Mesenchymal stem cell (in vitro differentiated cells and primary cell): ENCODE data around the gene NLE1.
"Not testable (repeated sequence)": the region's sequence is repeated elsewhere in the genome, so short reads cannot be mapped to it uniquely, and the experiment has no call there.

Source experiments
- DNase-seq: peaks from one replicate; pipeline ENCODE4 v3.0.0-alpha.2; 2013
- H2AFZ ChIP-seq: one replicate; pipeline ENCODE4 v1.6.1; 2013; ENCODE audit warnings: low read depth, mild to moderate bottlenecking, control low read depth, inconsistent platforms, low read length, moderate library complexity
- H2AK5ac ChIP-seq: 2 replicates; pipeline ENCODE4 v1.6.1; 2013; ENCODE audit warnings: low read length, moderate library complexity, mild to moderate bottlenecking, inconsistent platforms; ENCODE audit not compliant: severe bottlenecking
- H2BK120ac ChIP-seq: one replicate; pipeline ENCODE4 v1.6.1; 2013; ENCODE audit warnings: low read depth, mild to moderate bottlenecking, inconsistent platforms, low read length, moderate library complexity
- H2BK12ac ChIP-seq, 2 experiments: one replicate each; pipeline ENCODE4 v1.6.1; 2013; ENCODE audit warnings: inconsistent platforms in 2 of 2, low read length in 2 of 2, mild to moderate bottlenecking in 2 of 2, moderate library complexity in 2 of 2, control low read depth in 1 of 2
- H2BK15ac ChIP-seq: one replicate; pipeline ENCODE4 v1.6.1; 2013; ENCODE audit warnings: mild to moderate bottlenecking, low read depth, inconsistent platforms; ENCODE audit not compliant: poor library complexity, severe bottlenecking
- H2BK5ac ChIP-seq: 2 replicates; pipeline ENCODE4 v1.6.1; 2013; ENCODE audit warnings: low read depth, mild to moderate bottlenecking, low read length, control low read depth, inconsistent platforms; ENCODE audit not compliant: poor library complexity, severe bottlenecking
- H3K14ac ChIP-seq, 2 experiments: one replicate each; pipeline ENCODE4 v1.6.1; 2013; ENCODE audit warnings: inconsistent platforms in 2 of 2, low read length in 2 of 2, control low read depth in 1 of 2, mild to moderate bottlenecking in 1 of 2, moderate library complexity in 1 of 2
- H3K18ac ChIP-seq, 2 experiments: one replicate each; pipeline ENCODE4 v1.6.1; 2013; ENCODE audit warnings: inconsistent platforms in 2 of 2, low read length in 2 of 2, control low read depth in 1 of 2, low read depth in 1 of 2, mild to moderate bottlenecking in 1 of 2
- H3K23ac ChIP-seq, 2 experiments: one replicate each; pipeline ENCODE4 v1.6.1; 2013; ENCODE audit warnings: inconsistent platforms in 2 of 2, low read length in 2 of 2, mild to moderate bottlenecking in 2 of 2, moderate library complexity in 2 of 2, control low read depth in 1 of 2
- H3K27ac ChIP-seq: 2 replicates; pipeline ENCODE4 v1.5.1; 2013; ENCODE audit warnings: mild to moderate bottlenecking, moderate library complexity, low read length, control low read depth, inconsistent platforms; ENCODE audit not compliant: poor library complexity, severe bottlenecking
- H3K27me3 ChIP-seq, 2 experiments: 2 replicates each; pipeline versions ENCODE4 v1.6.1 to v1.7.0; 2013; ENCODE audit warnings: low read length in 2 of 2, mild to moderate bottlenecking in 2 of 2, moderate library complexity in 2 of 2, control low read depth in 1 of 2, inconsistent platforms in 1 of 2; ENCODE audit not compliant: control insufficient read depth in 1 of 2, insufficient read depth in 1 of 2
- H3K36me3 ChIP-seq, 2 experiments: 2 replicates each; pipeline versions ENCODE4 v1.6.1 to v1.7.0; 2013; ENCODE audit warnings: low read length in 2 of 2, control low read depth in 1 of 2, inconsistent platforms in 1 of 2, low read depth in 1 of 2, mild to moderate bottlenecking in 1 of 2; ENCODE audit not compliant: insufficient read depth in 2 of 2, control insufficient read depth in 1 of 2
- H3K4ac ChIP-seq, 2 experiments: one replicate each; pipeline ENCODE4 v1.6.1; 2013; ENCODE audit warnings: inconsistent platforms in 2 of 2, low read length in 2 of 2, mild to moderate bottlenecking in 2 of 2, moderate library complexity in 2 of 2, control low read depth in 1 of 2, low read depth in 1 of 2
- H3K4me1 ChIP-seq: 2 replicates; pipeline ENCODE4 v1.6.1; 2013; ENCODE audit warnings: low read depth, low read length, control low read depth; ENCODE audit not compliant: control insufficient read depth, insufficient read depth
- H3K4me2 ChIP-seq: 2 replicates; pipeline ENCODE4 v1.6.1; 2013; ENCODE audit warnings: low read length, mild to moderate bottlenecking, inconsistent platforms; ENCODE audit not compliant: poor library complexity, severe bottlenecking
- H3K4me3 ChIP-seq, 2 experiments: 2 replicates each; pipeline versions ENCODE4 v1.5.1 to v1.7.0; 2013; ENCODE audit warnings: low read length in 2 of 2, mild to moderate bottlenecking in 2 of 2, control low read depth in 1 of 2, low read depth in 1 of 2; ENCODE audit not compliant: insufficient read depth in 1 of 2
- H3K79me1 ChIP-seq: replicated peaks from 2 replicates; pipeline ENCODE4 v1.6.1; 2013; ENCODE audit warnings: mild to moderate bottlenecking, control low read depth, low read length, inconsistent platforms; ENCODE audit not compliant: poor library complexity, severe bottlenecking
- H3K9ac ChIP-seq: 2 replicates; pipeline ENCODE4 v1.7.0; 2013; ENCODE audit warnings: mild to moderate bottlenecking, low read length, moderate library complexity
- H3K9me3 ChIP-seq: 2 replicates; pipeline ENCODE4 v1.7.0; 2013; ENCODE audit warnings: mild to moderate bottlenecking, low read length; ENCODE audit not compliant: control insufficient read depth
- H4K8ac ChIP-seq: one replicate; pipeline ENCODE4 v1.6.1; 2013; ENCODE audit warnings: inconsistent platforms, mild to moderate bottlenecking, low read length, moderate library complexity
- H4K91ac ChIP-seq: one replicate; pipeline ENCODE4 v1.6.1; 2013; ENCODE audit warnings: mild to moderate bottlenecking, low read length, inconsistent platforms
- WGBS: methylation state at CpG from one replicate; pipeline ENCODE4 v1.1.7; 2013; ENCODE audit warnings: mixed read lengths; 5-methylcytosine and 5-hydroxymethylcytosine counted together

The NLE1 gene

GRCh38 chr17:35090707-35091106 lies 51.4 kb downstream of the NLE1 start:
- H3K79me1 ChIP-seq, H4K8ac ChIP-seq, H3K9ac ChIP-seq, H3K27me3 ChIP-seq, H2BK5ac ChIP-seq, H2AK5ac ChIP-seq, H2BK15ac ChIP-seq, H2BK12ac ChIP-seq, H2AFZ ChIP-seq, H3K14ac ChIP-seq, H3K4me2 ChIP-seq, H3K9me3 ChIP-seq, H3K36me3 ChIP-seq, DNase-seq, H3K4ac ChIP-seq, H2BK120ac ChIP-seq, H4K91ac ChIP-seq, H3K27ac ChIP-seq, H3K23ac ChIP-seq, H3K18ac ChIP-seq, H3K4me3 ChIP-seq: not testable (repeated sequence)
- WGBS, result 95% methylated on average over 8 of the region's 11 CpGs
- H3K4me1 ChIP-seq, result peaks cover 12% of the 10 kb centered on the region

GRCh38 chr17:35089586-35090296 lies 52.4 kb downstream of the NLE1 start:
- Histone ChIP-seq H3K4ac (peak overlapping the region in 1 of 2 experiments; percentile 82), H3K18ac (peak overlapping the region; percentile 16 to 85), H4K8ac (peak overlapping the region; percentile 84), H3K4me1 (peaks cover 13% of the 10 kb centered on the region), H3K79me1 (peaks cover 3% of the 10 kb centered on the region), H3K14ac (no peak overlapping the region), H3K4me2 (peak overlapping the region; percentile 62), H2AK5ac (no peak overlapping the region), H3K9ac (peak overlapping the region; percentile 78), H3K23ac (no peak overlapping the region), H2BK120ac (no peak overlapping the region), H2BK15ac (no peak overlapping the region), H2AFZ (peak overlapping the region; percentile 78), H2BK5ac (no peak overlapping the region), H3K27ac (peak overlapping the region; percentile 65), H3K4me3 (peak overlapping the region; percentile 27 to 67), H3K27me3 (no peaks in the 10 kb centered on the region), H2BK12ac (peak overlapping the region in 1 of 2 experiments; percentile 68), H4K91ac (peak overlapping the region; percentile 46), H3K36me3 (no peaks in the 10 kb centered on the region), H3K9me3 (no peaks in the 10 kb centered on the region)
- DNase-seq, result peak; percentile 73
- 45% methylated on average over 20 of the region's 22 CpGs for WGBS

GRCh38 chr17:35088881-35089585 lies 53.1 kb downstream of the NLE1 start:
- H4K91ac ChIP-seq, result peak overlapping the region; percentile 98
- no peaks in the 10 kb centered on the region for H3K27me3 ChIP-seq
- H2BK120ac ChIP-seq, result peak overlapping the region; percentile 94
- WGBS, result under 1% methylated on average over 39 of the region's 80 CpGs
- H2AFZ ChIP-seq, result peak overlapping the region; percentile 86
- peak; percentile 79 for DNase-seq
- H3K9ac ChIP-seq, result peak overlapping the region; percentile 85
- H2BK15ac ChIP-seq, result peak overlapping the region; percentile 97
- peak overlapping the region; percentile 60 for H2AK5ac ChIP-seq
- H3K14ac ChIP-seq, result peak overlapping the region in 1 of 2 experiments; percentile 87
- peak overlapping the region in 1 of 2 experiments; percentile 86 for H3K23ac ChIP-seq
- peaks cover 17% of the 10 kb centered on the region for H3K4me1 ChIP-seq
- H4K8ac ChIP-seq, result peak overlapping the region; percentile 85
- peak overlapping the region; percentile 91 for H3K27ac ChIP-seq
- no peaks in the 10 kb centered on the region for H3K9me3 ChIP-seq
- H3K36me3 ChIP-seq, result no peaks in the 10 kb centered on the region
- peak overlapping the region; percentile 92 to 93 for H3K18ac ChIP-seq
- peaks cover 3% of the 10 kb centered on the region for H3K79me1 ChIP-seq
- peak overlapping the region; percentile 57 to 83 for H2BK12ac ChIP-seq
- H3K4me3 ChIP-seq, result peak overlapping the region; percentile 85 to 86
- H3K4ac ChIP-seq, result peak overlapping the region; percentile 83 to 97
- peak overlapping the region; percentile 89 for H2BK5ac ChIP-seq
- peak overlapping the region; percentile 86 for H3K4me2 ChIP-seq

- Histone ChIP-seq H3K14ac (peak overlapping the region in 1 of 2 experiments; percentile 87), H2AFZ (peak overlapping the region; percentile 86), H3K18ac (peak overlapping the region; percentile 92 to 93), H3K27me3 (no peaks in the 10 kb centered on the region), H2BK15ac (peak overlapping the region; percentile 97), H4K91ac (peak overlapping the region; percentile 98), H3K23ac (peak overlapping the region in 1 of 2 experiments; percentile 86), H4K8ac (peak overlapping the region; percentile 85), H3K27ac (peak overlapping the region; percentile 91), H2AK5ac (peak overlapping the region; percentile 60), H3K36me3 (no peaks in the 10 kb centered on the region), H2BK5ac (peak overlapping the region; percentile 89), H2BK120ac (peak overlapping the region; percentile 94), H2BK12ac (peak overlapping the region; percentile 57 to 83), H3K4me3 (peak overlapping the region; percentile 85 to 86), H3K4me2 (peak overlapping the region; percentile 86), H3K9me3 (no peaks in the 10 kb centered on the region), H3K4me1 (peaks cover 20% of the 10 kb centered on the region), H3K9ac (peak overlapping the region; percentile 85), H3K4ac (peak overlapping the region; percentile 83 to 97), H3K79me1 (peaks cover 3% of the 10 kb centered on the region)
- peak; percentile 80 for DNase-seq
- WGBS, result under 1% methylated on average over 26 of the region's 26 CpGs
These were observed 53.7 kb downstream of the NLE1 start for GRCh38 chr17:35088356-35088880.
